Measurements from ENCODE around the gene PLEKHJ1. TPM values are rescaled to one million over a fixed set of nuclear protein-coding genes. Genes with fewer than 3 reads are reported as not detected.

The PLEKHJ1 gene
- total RNA-seq, 1 donor from 2014 or later, result 126 TPM

- TF ChIP-seq CTCF (IDR thresholded peaks at IDR 0.05; ENCODE audit: unreplicated experiment), result no peak
- no peak overlapping the region for H3K27ac Mint-ChIP-seq (ENCODE audit: unreplicated experiment)
- peaks cover 29% of the 10 kb centered on the region for H3K4me1 Mint-ChIP-seq (ENCODE audit: unreplicated experiment)
- H3K36me3 Mint-ChIP-seq (ENCODE audit: low read depth, unreplicated experiment), result peaks cover 12% of the 10 kb centered on the region
- H3K27me3 Mint-ChIP-seq (ENCODE audit: unreplicated experiment), result peaks cover 4% of the 10 kb centered on the region
- no peak for DNase-seq (ENCODE audit: low spot score)
- H3K4me3 Mint-ChIP-seq (ENCODE audit: unreplicated experiment), result no peak overlapping the region
- H3K9me3 Mint-ChIP-seq (ENCODE audit: unreplicated experiment), result no peaks in the 10 kb centered on the region
Observed at GRCh38 chr19:2244125-2244411, 7.9 kb upstream of the PLEKHJ1 start.

GRCh38 chr19:2243274-2244124, 7.4 kb upstream of the PLEKHJ1 start:
- H3K36me3 Mint-ChIP-seq (ENCODE audit: low read depth, unreplicated experiment), result peaks cover 16% of the 10 kb centered on the region
- no peak for DNase-seq (ENCODE audit: low spot score)
- no peak overlapping the region for H3K27ac Mint-ChIP-seq (ENCODE audit: unreplicated experiment)
- H3K27me3 Mint-ChIP-seq (ENCODE audit: unreplicated experiment), result peaks cover 6% of the 10 kb centered on the region
- H3K4me1 Mint-ChIP-seq (ENCODE audit: unreplicated experiment), result peaks cover 34% of the 10 kb centered on the region
- no peak overlapping the region for H3K4me3 Mint-ChIP-seq (ENCODE audit: unreplicated experiment)
- H3K9me3 Mint-ChIP-seq (ENCODE audit: unreplicated experiment), result no peaks in the 10 kb centered on the region
- no peak for TF ChIP-seq CTCF (IDR thresholded peaks at IDR 0.05; ENCODE audit: unreplicated experiment)

DNA sequence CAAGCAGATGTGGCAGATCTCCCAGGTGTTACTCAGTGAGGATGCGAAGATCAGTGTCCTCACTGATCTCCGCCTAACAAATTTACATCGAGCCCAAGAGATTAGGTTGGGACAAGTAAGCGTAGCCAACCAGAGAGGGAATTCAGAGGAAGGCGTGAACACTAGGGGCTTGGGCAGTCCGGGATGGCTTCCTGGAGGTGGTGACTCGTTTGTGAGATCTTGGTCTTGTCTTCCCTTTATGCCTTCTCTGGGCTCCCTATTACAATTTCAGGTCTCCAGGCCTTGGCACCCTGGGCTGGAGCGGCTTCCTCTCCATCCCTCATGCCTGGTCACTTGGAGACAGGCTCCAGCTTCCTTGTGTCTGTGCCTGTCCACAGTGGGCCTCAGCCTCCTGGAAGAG, 6.7 kb upstream of the PLEKHJ1 start:
- peaks cover 40% of the 10 kb centered on the region for H3K4me1 Mint-ChIP-seq (ENCODE audit: unreplicated experiment)
- peak overlapping the region; percentile 59 for H3K27ac Mint-ChIP-seq (ENCODE audit: unreplicated experiment)
- TF ChIP-seq CTCF (IDR thresholded peaks at IDR 0.05; ENCODE audit: unreplicated experiment), result no peak
- no peaks in the 10 kb centered on the region for H3K9me3 Mint-ChIP-seq (ENCODE audit: unreplicated experiment)
- H3K27me3 Mint-ChIP-seq (ENCODE audit: unreplicated experiment), result peaks cover 11% of the 10 kb centered on the region
- peaks cover 19% of the 10 kb centered on the region for H3K36me3 Mint-ChIP-seq (ENCODE audit: low read depth, unreplicated experiment)
- no peak for DNase-seq (ENCODE audit: low spot score)
- H3K4me3 Mint-ChIP-seq (ENCODE audit: unreplicated experiment), result peak overlapping the region; percentile 57

DNA sequence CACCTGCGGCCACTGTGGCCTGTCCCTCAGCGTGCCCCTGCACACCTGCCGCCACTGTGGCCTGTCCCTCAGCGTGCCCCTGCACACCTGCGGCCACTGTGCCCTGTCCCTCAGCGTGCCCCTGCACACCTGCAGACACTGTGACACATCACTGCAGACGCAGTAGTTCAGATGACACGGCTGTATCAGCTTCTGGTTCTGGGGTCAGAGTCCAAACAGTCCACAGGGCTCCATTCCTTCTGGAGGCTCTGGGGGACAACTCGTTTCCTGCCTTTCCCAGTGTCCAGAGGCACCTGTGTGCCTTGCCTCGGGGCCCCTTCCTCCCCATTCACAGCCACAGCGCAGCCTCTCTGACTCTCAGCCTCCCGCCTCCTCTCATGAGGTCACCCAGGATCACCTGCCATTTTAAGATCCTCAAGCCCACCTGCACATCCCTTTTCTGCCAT, 6.0 kb upstream of the PLEKHJ1 start:
- TF ChIP-seq CTCF (IDR thresholded peaks at IDR 0.05; ENCODE audit: unreplicated experiment), result no peak
- Mint-ChIP-seq H3K27me3 (ENCODE audit: unreplicated experiment) (peaks cover 17% of the 10 kb centered on the region), H3K4me3 (ENCODE audit: unreplicated experiment) (no peak overlapping the region), H3K4me1 (ENCODE audit: unreplicated experiment) (peaks cover 43% of the 10 kb centered on the region), H3K9me3 (ENCODE audit: unreplicated experiment) (no peaks in the 10 kb centered on the region), H3K36me3 (ENCODE audit: low read depth, unreplicated experiment) (peaks cover 23% of the 10 kb centered on the region), H3K27ac (ENCODE audit: unreplicated experiment) (no peak overlapping the region)
- DNase-seq (ENCODE audit: low spot score), result no peak
